ENCODE measurements around the gene ZNF341.

- TF ChIP-seq POLR2A (IDR thresholded peaks at IDR 0.05; ENCODE audit: low read length) (no peak), GATA1 (IDR thresholded peaks at IDR 0.05; ENCODE audit: low read depth, low read length) (no peak)
These were observed 97.3 kb downstream of the ZNF341 start for GRCh38 chr20:33828967-33829560.
